Small intestine (tissue), 7 donors: ENCODE measurements around the gene CCDC106. TPM values are rescaled to one million over a fixed set of nuclear protein-coding genes. Genes with fewer than 3 reads are reported as not detected.

ENCODE experiments used
- DNase-seq, 2 donors: peaks; one replicate each; pipeline versions ENCODE4 v3.0.0 to v3.0.0-alpha.2; 2013
- FAIRE-seq: peaks from 2 replicates; lab custom pipeline; 2012; peaks lifted over from hg19 to GRCh38; lab: Jason Lieb, UNC
- H3K27ac ChIP-seq, 3 donors: one replicate each; pipeline ENCODE4 v1.5.1; 2013; ENCODE audit warnings: low read length in 2 of 3, mild to moderate bottlenecking in 2 of 3, control low read depth in 1 of 3, inconsistent platforms in 1 of 3, low read depth in 1 of 3, moderate library complexity in 1 of 3
- H3K27me3 ChIP-seq, 3 donors: one replicate each; pipeline ENCODE4 v1.6.1; 2013; ENCODE audit warnings: low read length in 3 of 3, inconsistent platforms in 1 of 3; ENCODE audit not compliant: control insufficient read depth in 3 of 3, insufficient read depth in 3 of 3
- H3K36me3 ChIP-seq, 3 donors: one replicate each; pipeline ENCODE4 v1.6.1; 2013; ENCODE audit warnings: low read length in 3 of 3, inconsistent platforms in 1 of 3, low read depth in 1 of 3, mild to moderate bottlenecking in 1 of 3, moderate library complexity in 1 of 3; ENCODE audit not compliant: control insufficient read depth in 3 of 3, insufficient read depth in 2 of 3
- H3K4me1 ChIP-seq, 3 donors: one replicate each; pipeline ENCODE4 v1.6.1; 2013; ENCODE audit warnings: low read length in 2 of 3, inconsistent platforms in 1 of 3, low read depth in 1 of 3, mild to moderate bottlenecking in 1 of 3, moderate library complexity in 1 of 3; ENCODE audit not compliant: control insufficient read depth in 3 of 3, insufficient read depth in 2 of 3
- H3K4me3 ChIP-seq, 3 donors: one replicate each; pipeline ENCODE4 v1.5.1; 2013; ENCODE audit warnings: low read length in 3 of 3, control low read depth in 1 of 3, inconsistent platforms in 1 of 3, low read depth in 1 of 3, mild to moderate bottlenecking in 1 of 3, moderate library complexity in 1 of 3
- H3K9me3 ChIP-seq, 2 donors: one replicate each; pipeline ENCODE4 v1.6.1; 2013; ENCODE audit warnings: low read depth in 1 of 2, low read length in 1 of 2; ENCODE audit not compliant: control insufficient read depth in 2 of 2, insufficient read depth in 1 of 2
- WGBS, 3 donors: extraction: QIAGEN DNeasy Blood & Tissue Kit; methylation state at CpG; one replicate each; pipeline ENCODE4 v1.1.7; 2013; 5-methylcytosine and 5-hydroxymethylcytosine counted together
- polyA plus RNA-seq, 4 donors: library from polyadenylated mRNA; stranded (reverse) in 3 of 4; unstranded in 1 of 4; fragments of 200-250 nt in 3 of 4; fragments of 120-200 nt in 1 of 4; gene quantifications; one replicate each; pipeline versions ENCODE4 v1.2.1 to v1.2.3, GENCODE V29; 2013
- donor health status: healthy with polysubstance abuse.
- donor health status: control.
- donor health status: control.
- donor health status: Bipolar disorder and iron deficiency.
- donor health status: healthy.

Gene CCDC106
- polyA plus RNA-seq, 4 donors, result 2.5 to 12.1 (median 5.6) TPM

GRCh38 chr19:55687281-55688201 is 39.5 kb downstream of the CCDC106 start:
- FAIRE-seq (no peak), DNase-seq (peak; percentile 86 to 94)
- H3K36me3 ChIP-seq, result peaks cover 8 to 88% (median 33%) of the 10 kb centered on the region in 3 donors
- no peaks in the 10 kb centered on the region for H3K27me3 ChIP-seq
- no peaks in the 10 kb centered on the region for H3K9me3 ChIP-seq
- peaks cover 4 to 71% (median 12%) of the 10 kb centered on the region in 3 donors for H3K4me1 ChIP-seq
- no peak overlapping the region for H3K4me3 ChIP-seq
- peak overlapping the region; percentile 88 to 92 (median 89) for H3K27ac ChIP-seq
- WGBS, 3 donors, result 21 to 64% (median 34%) methylated on average over 17 to 22 of the region's 22 CpGs

- H3K27me3 ChIP-seq, result no peaks in the 10 kb centered on the region
- no peaks in the 10 kb centered on the region for H3K9me3 ChIP-seq
- no peak for FAIRE-seq
- 18 to 47% (median 40%) methylated on average over 22 to 27 of the region's 27 CpGs for WGBS, 3 donors
- peak; percentile 97 to 98 for DNase-seq
- peaks cover 18 to 92% (median 42%) of the 10 kb centered on the region in 3 donors for H3K36me3 ChIP-seq
- peak overlapping the region; percentile 88 to 92 (median 89) for H3K27ac ChIP-seq
- peak overlapping the region in 1 of 3 donors; percentile 3 for H3K4me3 ChIP-seq
- peaks cover 4 to 65% (median 12%) of the 10 kb centered on the region in 3 donors for H3K4me1 ChIP-seq
These were observed 40.6 kb downstream of the CCDC106 start for GRCh38 chr19:55688422-55689218.

- 78 to 88% (median 78%) methylated on average over 29 to 35 of the region's 35 CpGs for WGBS, 3 donors
- H3K4me3 ChIP-seq, result peak overlapping the region in 1 of 3 donors; percentile 1
- H3K27ac ChIP-seq, result peak overlapping the region; percentile 2 to 89 (median 78)
- H3K4me1 ChIP-seq, result peaks cover 4 to 57% (median 12%) of the 10 kb centered on the region in 3 donors
- peaks cover 21 to 98% (median 46%) of the 10 kb centered on the region in 3 donors for H3K36me3 ChIP-seq
- H3K9me3 ChIP-seq, result no peaks in the 10 kb centered on the region
- no peak for DNase-seq
- no peaks in the 10 kb centered on the region for H3K27me3 ChIP-seq
- FAIRE-seq, result no peak
These were observed 41.5 kb downstream of the CCDC106 start for GRCh38 chr19:55689411-55690108.

DNA sequence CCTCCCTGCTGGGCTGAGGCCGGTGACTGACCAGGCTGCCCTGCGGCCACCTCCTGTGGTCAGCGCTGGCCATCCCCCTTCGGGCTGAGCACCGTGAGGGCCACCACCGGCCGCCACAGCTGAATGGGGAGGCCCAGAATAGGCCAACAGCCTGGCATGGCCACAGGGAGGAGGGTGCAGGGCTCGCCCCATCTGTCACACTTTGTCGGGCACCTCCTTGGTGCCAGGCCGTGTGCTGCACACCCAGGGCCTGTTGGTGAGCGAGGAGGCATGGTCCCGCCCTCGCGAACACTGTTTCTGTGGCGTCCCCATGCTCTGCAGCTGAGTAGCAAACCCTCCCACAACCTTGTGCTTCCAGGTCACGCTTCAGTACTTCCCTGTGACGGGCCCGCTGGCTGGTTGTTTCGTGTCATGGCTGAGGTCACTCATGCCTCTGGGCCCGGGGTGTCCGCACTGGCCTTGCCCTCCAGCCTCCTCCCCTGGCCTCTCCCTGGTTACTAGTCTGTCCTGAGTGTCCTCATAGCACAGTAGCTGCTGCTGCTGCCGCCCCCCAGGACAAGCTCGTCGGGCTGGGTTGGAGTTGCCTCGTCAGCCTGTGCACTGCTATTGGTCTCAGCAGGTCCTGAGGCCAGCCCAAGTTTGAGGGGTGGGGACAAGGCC is 42.2 kb downstream of the CCDC106 start:
- Histone ChIP-seq H3K9me3 (no peaks in the 10 kb centered on the region), H3K27me3 (no peaks in the 10 kb centered on the region), H3K4me3 (no peak overlapping the region), H3K36me3 (peaks cover 27 to 98% (median 49%) of the 10 kb centered on the region in 3 donors), H3K4me1 (peaks cover 4 to 50% (median 7%) of the 10 kb centered on the region in 3 donors), H3K27ac (no peak overlapping the region)
- WGBS, 3 donors, result 93 to 94% (median 93%) methylated on average over 23 to 25 of the region's 25 CpGs
- DNase-seq (no peak), FAIRE-seq (no peak)

- WGBS, 3 donors, result 90 to 95% (median 93%) methylated on average over 30 to 31 of the region's 31 CpGs
- no peak for FAIRE-seq
- no peak overlapping the region for H3K4me3 ChIP-seq
- H3K9me3 ChIP-seq, result no peaks in the 10 kb centered on the region
- no peak for DNase-seq
- H3K4me1 ChIP-seq, result peaks cover 2 to 43% (median 4%) of the 10 kb centered on the region in 3 donors
- no peak overlapping the region for H3K27ac ChIP-seq
- peaks cover 32 to 98% (median 48%) of the 10 kb centered on the region in 3 donors for H3K36me3 ChIP-seq
- no peaks in the 10 kb centered on the region for H3K27me3 ChIP-seq
These were observed 42.9 kb downstream of the CCDC106 start for GRCh38 chr19:55690769-55691545.

DNA sequence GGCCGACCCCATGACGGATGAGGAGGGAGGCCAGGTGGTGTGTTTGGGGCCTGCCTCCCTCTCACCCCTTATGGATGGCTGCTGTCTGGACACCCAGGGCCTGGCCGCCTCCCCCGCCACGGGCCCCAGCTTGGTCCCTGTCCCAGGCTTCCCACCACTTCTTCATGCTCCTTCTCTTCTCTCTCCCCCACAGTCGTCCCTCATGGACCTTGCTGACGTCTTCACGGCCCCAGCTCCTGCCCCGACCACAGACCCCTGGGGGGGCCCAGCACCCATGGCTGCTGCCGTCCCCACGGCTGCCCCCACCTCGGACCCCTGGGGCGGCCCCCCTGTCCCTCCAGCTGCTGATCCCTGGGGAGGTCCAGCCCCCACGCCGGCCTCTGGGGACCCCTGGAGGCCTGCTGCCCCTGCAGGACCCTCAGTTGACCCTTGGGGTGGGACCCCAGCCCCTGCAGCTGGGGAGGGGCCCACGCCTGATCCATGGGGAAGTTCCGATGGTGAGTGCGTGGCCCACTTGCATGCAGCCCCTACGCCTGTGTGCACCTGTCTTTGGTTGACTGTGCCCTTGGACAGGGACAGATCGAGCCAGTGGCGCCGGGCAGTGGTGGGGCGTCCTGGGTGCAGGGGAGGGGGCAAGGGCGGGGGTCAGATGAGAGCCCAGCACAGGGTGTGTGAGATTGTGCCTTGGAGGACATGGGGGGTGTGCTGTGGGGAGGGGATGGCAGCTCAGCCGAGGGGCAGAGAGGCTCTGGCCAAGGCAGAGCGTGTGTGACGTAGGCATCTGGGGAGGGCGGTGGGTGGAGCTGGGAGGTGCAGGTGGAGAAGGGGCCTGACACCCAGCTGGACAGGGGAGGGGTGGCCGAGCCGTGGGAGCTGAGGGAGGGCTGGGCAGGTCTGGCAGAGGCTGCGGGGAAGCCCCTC is 43.8 kb downstream of the CCDC106 start:
- DNase-seq, result no peak
- 92 to 94% (median 93%) methylated on average over 26 to 31 of the region's 31 CpGs for WGBS, 3 donors
- no peak for FAIRE-seq
- peaks cover 0 to 34% (median 4%) of the 10 kb centered on the region in 3 donors for H3K4me1 ChIP-seq
- peaks cover 34 to 98% (median 51%) of the 10 kb centered on the region in 3 donors for H3K36me3 ChIP-seq
- H3K27ac ChIP-seq, result no peak overlapping the region
- no peaks in the 10 kb centered on the region for H3K9me3 ChIP-seq
- H3K4me3 ChIP-seq, result no peak overlapping the region
- H3K27me3 ChIP-seq, result no peaks in the 10 kb centered on the region
